Measurements from ENCODE around the gene ERF. TPM values are rescaled to one million over a fixed set of nuclear protein-coding genes. Genes with fewer than 3 reads are reported as not detected.

ERF gene
- polyA plus RNA-seq, 2 of the 4 experiments (the other 2 are of a cell fraction), result 103 to 120 TPM

DNA sequence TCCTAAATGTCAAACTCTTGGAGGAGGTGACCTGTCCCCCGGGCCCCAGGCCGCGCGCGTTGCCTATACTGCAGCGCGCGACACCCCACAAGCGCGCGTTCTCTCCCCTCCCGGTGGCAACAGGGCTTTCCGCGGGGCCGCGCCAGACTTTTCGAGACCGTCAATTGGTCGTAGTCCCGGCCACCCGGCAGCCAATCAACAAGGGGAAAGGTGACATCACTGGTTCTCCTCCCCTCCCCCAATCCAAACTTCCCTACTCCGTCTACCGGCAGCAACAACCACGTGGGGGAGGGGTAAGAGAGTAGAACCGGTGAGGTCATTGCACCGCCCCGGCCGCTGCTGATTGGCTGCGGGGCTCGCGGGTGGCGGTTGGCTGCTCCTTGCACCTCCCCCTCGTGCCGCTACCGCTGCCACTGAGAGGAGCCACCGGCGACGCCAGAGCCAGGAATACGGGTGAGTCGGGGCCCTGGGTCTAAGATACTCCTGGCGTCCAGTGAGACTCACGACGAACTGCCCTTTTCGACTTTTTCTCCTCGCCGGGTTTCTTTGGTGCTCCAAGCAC lies 13.3 kb upstream of the ERF start:
- Histone ChIP-seq H3K27ac (peak overlapping the region; percentile 87 to 94), H3K4me3 (peak overlapping the region; percentile 51), H3K9me3 (no peaks in the 10 kb centered on the region), H3K4me2 (peak overlapping the region; percentile 87), H3K4me1 (peaks cover 28% of the 10 kb centered on the region)
- POLR2A ChIA-PET, result interaction anchor here (1.6 to 2.8 kb wide), 2 partner anchors 25 kb away, joined by 5 to 18 read pairs; partner anchors contain the start of gene GSK3A
- DNase-seq (ENCODE audit: low read depth in 1 of 2, low spot score in 1 of 2) (peak; percentile 100), ATAC-seq (peak; percentile 70 to 79), FAIRE-seq (no peak)
- WGBS (ENCODE audit: missing lambda C conversion rate), result under 1% methylated on average over 46 of the region's 46 CpGs
- CTCF ChIA-PET, result interaction anchor here (1.3 to 2.6 kb wide), 5 partner anchors 9 to 28 kb away, joined by 4 to 17 read pairs (median 5); no protein-coding TSS in a partner anchor
- TF ChIP-seq HOXB13 (CRISPR knock-in tag; IDR thresholded peaks at IDR 0.05; ENCODE audit: low read depth) (no peak), NFE2L2 (conservative IDR thresholded peaks at IDR 0.05; ENCODE audit: low read length) (no peak), JUNB (IDR thresholded peaks at IDR 0.05) (no peak), ZSCAN20 (CRISPR knock-in tag; IDR thresholded peaks at IDR 0.05) (no peak), GATA3 (IDR thresholded peaks at IDR 0.05; ENCODE audit: borderline replicate concordance) (peak; percentile 73; the same call in 1 of the 2 replicates), HOXB5 (CRISPR knock-in tag; IDR thresholded peaks at IDR 0.05) (no peak), EHMT2 (IDR thresholded peaks at IDR 0.05; ENCODE audit: low read depth) (no peak), NPAS2 (CRISPR knock-in tag; IDR thresholded peaks at IDR 0.05; ENCODE audit: borderline replicate concordance) (no peak), CBX8 (IDR thresholded peaks at IDR 0.05) (no peak), EP300 (IDR thresholded peaks at IDR 0.05) (no peak; a peak in 1 of 5 replicates), CEBPB (IDR thresholded peaks at IDR 0.05) (no peak; a peak in 1 of 4 replicates), CHD2 (IDR thresholded peaks at IDR 0.05; ENCODE audit: low read length, partially characterized antibody) (peak; percentile 90), RCOR1 (IDR thresholded peaks at IDR 0.05; ENCODE audit: low read depth, low read length) (no peak), FOSL2 (IDR thresholded peaks at IDR 0.05) (no peak), FOSL2 (CRISPR knock-in tag; IDR thresholded peaks at IDR 0.05) (peak; percentile 80), MYC (IDR thresholded peaks at IDR 0.05; ENCODE audit: borderline replicate concordance, low read length) (peak; percentile 96), ZC3H11A (IDR thresholded peaks at IDR 0.05) (no peak), FOSB (CRISPR knock-in tag; IDR thresholded peaks at IDR 0.05) (no peak), MAZ (IDR thresholded peaks at IDR 0.05; ENCODE audit: borderline replicate concordance, low read depth, low read length) (no peak; the same call in 1 of the 2 replicates), POLR2A (IDR thresholded peaks at IDR 0.05; ENCODE audit: low read length) (peak; percentile 58), RFX5 (IDR thresholded peaks at IDR 0.05) (peak; percentile 94), ESRRA (IDR thresholded peaks at IDR 0.05; ENCODE audit: borderline replicate concordance, low read length) (no peak; the same call in 1 of the 2 replicates), RAD21 (conservative IDR thresholded peaks at IDR 0.05 in 1 of 2, IDR thresholded peaks at IDR 0.05 in 1 of 2) (no peak; a peak in 1 of 5 replicates), HEYL (CRISPR knock-in tag; IDR thresholded peaks at IDR 0.05) (no peak), POLR2AphosphoS2 (conservative IDR thresholded peaks at IDR 0.05; ENCODE audit: low read length) (no peak), PHF8 (IDR thresholded peaks at IDR 0.05; ENCODE audit: borderline replicate concordance, low read depth) (no peak)
- TF ChIP-seq, protein P1, sequence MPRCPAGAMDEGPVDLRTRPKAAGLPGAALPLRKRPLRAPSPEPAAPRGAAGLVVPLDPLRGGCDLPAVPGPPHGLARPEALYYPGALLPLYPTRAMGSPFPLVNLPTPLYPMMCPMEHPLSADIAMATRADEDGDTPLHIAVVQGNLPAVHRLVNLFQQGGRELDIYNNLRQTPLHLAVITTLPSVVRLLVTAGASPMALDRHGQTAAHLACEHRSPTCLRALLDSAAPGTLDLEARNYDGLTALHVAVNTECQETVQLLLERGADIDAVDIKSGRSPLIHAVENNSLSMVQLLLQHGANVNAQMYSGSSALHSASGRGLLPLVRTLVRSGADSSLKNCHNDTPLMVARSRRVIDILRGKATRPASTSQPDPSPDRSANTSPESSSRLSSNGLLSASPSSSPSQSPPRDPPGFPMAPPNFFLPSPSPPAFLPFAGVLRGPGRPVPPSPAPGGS (IDR thresholded peaks at IDR 0.05), result peak; percentile 52; the same call in 1 of the 3 replicates
- TF ChIP-seq, protein P2, sequence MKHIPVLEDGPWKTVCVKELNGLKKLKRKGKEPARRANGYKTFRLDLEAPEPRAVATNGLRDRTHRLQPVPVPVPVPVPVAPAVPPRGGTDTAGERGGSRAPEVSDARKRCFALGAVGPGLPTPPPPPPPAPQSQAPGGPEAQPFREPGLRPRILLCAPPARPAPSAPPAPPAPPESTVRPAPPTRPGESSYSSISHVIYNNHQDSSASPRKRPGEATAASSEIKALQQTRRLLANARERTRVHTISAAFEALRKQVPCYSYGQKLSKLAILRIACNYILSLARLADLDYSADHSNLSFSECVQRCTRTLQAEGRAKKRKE (CRISPR knock-in tag; IDR thresholded peaks at IDR 0.05; ENCODE audit: low read depth), result no peak
- TF ChIP-seq, protein P3, sequence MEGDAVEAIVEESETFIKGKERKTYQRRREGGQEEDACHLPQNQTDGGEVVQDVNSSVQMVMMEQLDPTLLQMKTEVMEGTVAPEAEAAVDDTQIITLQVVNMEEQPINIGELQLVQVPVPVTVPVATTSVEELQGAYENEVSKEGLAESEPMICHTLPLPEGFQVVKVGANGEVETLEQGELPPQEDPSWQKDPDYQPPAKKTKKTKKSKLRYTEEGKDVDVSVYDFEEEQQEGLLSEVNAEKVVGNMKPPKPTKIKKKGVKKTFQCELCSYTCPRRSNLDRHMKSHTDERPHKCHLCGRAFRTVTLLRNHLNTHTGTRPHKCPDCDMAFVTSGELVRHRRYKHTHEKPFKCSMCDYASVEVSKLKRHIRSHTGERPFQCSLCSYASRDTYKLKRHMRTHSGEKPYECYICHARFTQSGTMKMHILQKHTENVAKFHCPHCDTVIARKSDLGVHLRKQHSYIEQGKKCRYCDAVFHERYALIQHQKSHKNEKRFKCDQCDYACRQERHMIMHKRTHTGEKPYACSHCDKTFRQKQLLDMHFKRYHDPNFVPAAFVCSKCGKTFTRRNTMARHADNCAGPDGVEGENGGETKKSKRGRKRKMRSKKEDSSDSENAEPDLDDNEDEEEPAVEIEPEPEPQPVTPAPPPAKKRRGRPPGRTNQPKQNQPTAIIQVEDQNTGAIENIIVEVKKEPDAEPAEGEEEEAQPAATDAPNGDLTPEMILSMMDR (IDR thresholded peaks at IDR 0.05), result no peak
- TF ChIP-seq, protein P4, sequence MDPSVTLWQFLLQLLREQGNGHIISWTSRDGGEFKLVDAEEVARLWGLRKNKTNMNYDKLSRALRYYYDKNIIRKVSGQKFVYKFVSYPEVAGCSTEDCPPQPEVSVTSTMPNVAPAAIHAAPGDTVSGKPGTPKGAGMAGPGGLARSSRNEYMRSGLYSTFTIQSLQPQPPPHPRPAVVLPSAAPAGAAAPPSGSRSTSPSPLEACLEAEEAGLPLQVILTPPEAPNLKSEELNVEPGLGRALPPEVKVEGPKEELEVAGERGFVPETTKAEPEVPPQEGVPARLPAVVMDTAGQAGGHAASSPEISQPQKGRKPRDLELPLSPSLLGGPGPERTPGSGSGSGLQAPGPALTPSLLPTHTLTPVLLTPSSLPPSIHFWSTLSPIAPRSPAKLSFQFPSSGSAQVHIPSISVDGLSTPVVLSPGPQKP (IDR thresholded peaks at IDR 0.05; ENCODE audit: low read depth, low read length), result no peak; the same call in 1 of the 2 replicates
- TF ChIP-seq, protein P5, sequence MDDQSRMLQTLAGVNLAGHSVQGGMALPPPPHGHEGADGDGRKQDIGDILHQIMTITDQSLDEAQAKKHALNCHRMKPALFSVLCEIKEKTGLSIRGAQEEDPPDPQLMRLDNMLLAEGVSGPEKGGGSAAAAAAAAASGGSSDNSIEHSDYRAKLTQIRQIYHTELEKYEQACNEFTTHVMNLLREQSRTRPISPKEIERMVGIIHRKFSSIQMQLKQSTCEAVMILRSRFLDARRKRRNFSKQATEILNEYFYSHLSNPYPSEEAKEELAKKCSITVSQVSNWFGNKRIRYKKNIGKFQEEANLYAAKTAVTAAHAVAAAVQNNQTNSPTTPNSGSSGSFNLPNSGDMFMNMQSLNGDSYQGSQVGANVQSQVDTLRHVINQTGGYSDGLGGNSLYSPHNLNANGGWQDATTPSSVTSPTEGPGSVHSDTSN (IDR thresholded peaks at IDR 0.05), result no peak; the same call in 1 of the 2 replicates
- TF ChIP-seq, protein P6, sequence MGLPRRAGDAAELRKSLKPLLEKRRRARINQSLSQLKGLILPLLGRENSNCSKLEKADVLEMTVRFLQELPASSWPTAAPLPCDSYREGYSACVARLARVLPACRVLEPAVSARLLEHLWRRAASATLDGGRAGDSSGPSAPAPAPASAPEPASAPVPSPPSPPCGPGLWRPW (IDR thresholded peaks at IDR 0.05), result no peak
- TF ChIP-seq, protein P7, sequence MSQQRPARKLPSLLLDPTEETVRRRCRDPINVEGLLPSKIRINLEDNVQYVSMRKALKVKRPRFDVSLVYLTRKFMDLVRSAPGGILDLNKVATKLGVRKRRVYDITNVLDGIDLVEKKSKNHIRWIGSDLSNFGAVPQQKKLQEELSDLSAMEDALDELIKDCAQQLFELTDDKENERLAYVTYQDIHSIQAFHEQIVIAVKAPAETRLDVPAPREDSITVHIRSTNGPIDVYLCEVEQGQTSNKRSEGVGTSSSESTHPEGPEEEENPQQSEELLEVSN (IDR thresholded peaks at IDR 0.05; ENCODE audit: borderline replicate concordance, low read depth), result peak; percentile 31; the same call in 1 of the 2 replicates

Data from A549 (cell line).